Activated B cell treated with CpG ODN at 0.5 μM for 24 hours (primary cell): Measurements from ENCODE around the gene MOB1B. TPM values are rescaled to one million over a fixed set of nuclear protein-coding genes. Genes with fewer than 3 reads are reported as not detected.

Experiments
- ATAC-seq: fragments of 200-7000 bp; cut with Tn5 transposase; one replicate; pipeline ENCODE4 v1.10.0; 2021; ENCODE audit warnings: low read depth, mild to moderate bottlenecking, moderate library complexity
- CTCF ChIA-PET: fragments of 350-600 bp; sonication (Branson Sonifier 250); formaldehyde crosslinking; loops from one replicate; lab custom pipeline; 2021; ENCODE audit warnings: antibody characterized with exemption; lab: Charles Lee
- POLR2A ChIA-PET: fragments of 350-600 bp; sonication (Branson Sonifier 250); formaldehyde crosslinking; loops from one replicate; lab custom pipeline; 2021; ENCODE audit warnings: antibody characterized with exemption; lab: Charles Lee
- DNase-seq: peaks from one replicate; pipeline ENCODE4 v3.0.0; 2022
- H3K27ac Mint-ChIP-seq: one replicate; pipeline ENCODE4 v1.8.0; 2020; ENCODE audit warnings: mixed read lengths
- H3K27me3 Mint-ChIP-seq: one replicate; pipeline ENCODE4 v1.8.0; 2021; ENCODE audit warnings: mixed read lengths
- H3K36me3 Mint-ChIP-seq: one replicate; pipeline ENCODE4 v1.8.0; 2021; ENCODE audit warnings: low read depth, mixed read lengths
- H3K4me1 Mint-ChIP-seq: one replicate; pipeline ENCODE4 v1.8.0; 2021; ENCODE audit warnings: mixed read lengths
- H3K4me3 Mint-ChIP-seq: one replicate; pipeline ENCODE4 v1.8.0; 2020; ENCODE audit warnings: mild to moderate bottlenecking, mixed read lengths
- H3K9me3 Mint-ChIP-seq: one replicate; pipeline ENCODE4 v1.8.0; 2020; ENCODE audit warnings: mixed read lengths
- intact Hi-C: fragments of 100-400 bp; cut with micrococcal nuclease; formaldehyde crosslinking; loops from one replicate; pipeline ENCODE4 v1.15.1; 2024
- total RNA-seq: library from RNA; stranded (reverse); gene quantifications from 2 replicates; pipeline ENCODE4 v1.2.3, GENCODE V29; 2022
- TF ChIP-seq, protein P1 (sequence below): fragments of 200-600 bp; IDR thresholded peaks from one replicate; pipeline ENCODE4 v1.8.0; 2022; ENCODE audit warnings: antibody characterized with exemption, mild to moderate bottlenecking

The MOB1B gene
- total RNA-seq, 1 donor from 2014 or later, result 23.4 TPM

DNA sequence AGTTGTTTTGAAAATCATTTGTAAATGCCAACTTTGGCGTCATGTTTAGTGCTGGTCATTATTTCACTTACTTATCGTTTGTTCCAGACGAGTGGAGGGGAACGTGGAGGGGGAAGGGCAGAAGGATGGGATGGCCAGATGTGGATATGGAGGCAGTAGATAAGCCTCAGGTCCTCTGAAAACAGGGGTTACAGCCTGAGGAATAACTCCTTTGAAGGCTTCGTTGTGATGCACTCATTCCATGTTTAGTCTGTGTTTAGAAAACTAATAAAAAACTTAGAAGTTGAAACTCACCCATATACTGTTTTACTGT lies 1.1 kb downstream of the MOB1B start:
- ChIA-PET CTCF (no interaction called here), POLR2A (no interaction called here)
- intact Hi-C loops, result loop anchor here (2.0 to 5.0 kb wide), 2 partner anchors 46 to 116 kb away; no protein-coding TSS in a partner anchor
- Mint-ChIP-seq H3K27me3 (no peaks in the 10 kb centered on the region), H3K9me3 (no peaks in the 10 kb centered on the region), H3K4me3 (peak overlapping the region; percentile 98), H3K36me3 (peaks cover 24% of the 10 kb centered on the region), H3K27ac (peak overlapping the region; percentile 85), H3K4me1 (peaks cover 26% of the 10 kb centered on the region)
- TF ChIP-seq, protein P1, sequence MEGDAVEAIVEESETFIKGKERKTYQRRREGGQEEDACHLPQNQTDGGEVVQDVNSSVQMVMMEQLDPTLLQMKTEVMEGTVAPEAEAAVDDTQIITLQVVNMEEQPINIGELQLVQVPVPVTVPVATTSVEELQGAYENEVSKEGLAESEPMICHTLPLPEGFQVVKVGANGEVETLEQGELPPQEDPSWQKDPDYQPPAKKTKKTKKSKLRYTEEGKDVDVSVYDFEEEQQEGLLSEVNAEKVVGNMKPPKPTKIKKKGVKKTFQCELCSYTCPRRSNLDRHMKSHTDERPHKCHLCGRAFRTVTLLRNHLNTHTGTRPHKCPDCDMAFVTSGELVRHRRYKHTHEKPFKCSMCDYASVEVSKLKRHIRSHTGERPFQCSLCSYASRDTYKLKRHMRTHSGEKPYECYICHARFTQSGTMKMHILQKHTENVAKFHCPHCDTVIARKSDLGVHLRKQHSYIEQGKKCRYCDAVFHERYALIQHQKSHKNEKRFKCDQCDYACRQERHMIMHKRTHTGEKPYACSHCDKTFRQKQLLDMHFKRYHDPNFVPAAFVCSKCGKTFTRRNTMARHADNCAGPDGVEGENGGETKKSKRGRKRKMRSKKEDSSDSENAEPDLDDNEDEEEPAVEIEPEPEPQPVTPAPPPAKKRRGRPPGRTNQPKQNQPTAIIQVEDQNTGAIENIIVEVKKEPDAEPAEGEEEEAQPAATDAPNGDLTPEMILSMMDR, result no peak
- DNase-seq (no peak), ATAC-seq (no peak)

GRCh38 chr4:70908993-70909556 lies 6.9 kb downstream of the MOB1B start:
- H3K9me3 Mint-ChIP-seq, result no peaks in the 10 kb centered on the region
- no peak for ATAC-seq
- CTCF ChIA-PET, result interaction anchor here (0.6 kb wide), 1 partner anchor 130 kb away, joined by 4 read pairs; no protein-coding TSS in a partner anchor
- no peak overlapping the region for H3K27ac Mint-ChIP-seq
- H3K4me3 Mint-ChIP-seq, result no peak overlapping the region
- DNase-seq, result no peak
- POLR2A ChIA-PET, result interaction anchor here (0.7 to 0.9 kb wide), 2 partner anchors 36 to 126 kb away, joined by 5 to 8 read pairs; no protein-coding TSS in a partner anchor
- H3K4me1 Mint-ChIP-seq, result peaks cover 10% of the 10 kb centered on the region
- H3K36me3 Mint-ChIP-seq, result peaks cover 20% of the 10 kb centered on the region
- TF ChIP-seq, protein P1, result no peak
- no peaks in the 10 kb centered on the region for H3K27me3 Mint-ChIP-seq
- intact Hi-C loops, result no loop called here

DNA sequence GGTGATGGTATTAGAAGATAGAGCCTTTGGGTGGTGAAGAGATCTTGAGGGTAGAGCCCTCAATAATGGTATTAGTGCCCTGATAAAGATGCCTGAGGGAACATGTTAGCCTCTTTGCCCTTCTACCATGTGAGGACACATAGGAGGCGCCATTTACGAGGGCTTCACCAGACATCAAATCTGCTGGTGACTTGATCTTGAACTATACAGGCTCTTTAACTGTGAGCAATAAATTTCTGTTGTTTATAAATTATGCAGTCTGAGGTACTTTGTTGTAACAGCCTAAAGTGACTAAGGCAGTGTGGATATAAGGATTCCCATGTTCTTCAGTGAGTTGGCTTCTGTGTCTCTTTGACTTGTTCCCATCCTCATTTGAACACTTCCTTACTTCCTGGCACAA lies 11.8 kb downstream of the MOB1B start:
- ATAC-seq (no peak), DNase-seq (no peak)
- ChIA-PET CTCF (interaction anchor here (1.0 kb wide), 1 partner anchor 96 kb away, joined by 3 read pairs; no protein-coding TSS in a partner anchor), POLR2A (interaction anchor here (0.5 kb wide), 1 partner anchor 70 kb away, joined by 5 read pairs; no protein-coding TSS in a partner anchor)
- Mint-ChIP-seq H3K36me3 (peaks cover 2% of the 10 kb centered on the region), H3K4me1 (peaks cover 8% of the 10 kb centered on the region), H3K27ac (no peak overlapping the region), H3K27me3 (no peaks in the 10 kb centered on the region), H3K4me3 (no peak overlapping the region), H3K9me3 (no peaks in the 10 kb centered on the region)
- TF ChIP-seq, protein P1, result no peak
- intact Hi-C loops, result no loop called here

DNA sequence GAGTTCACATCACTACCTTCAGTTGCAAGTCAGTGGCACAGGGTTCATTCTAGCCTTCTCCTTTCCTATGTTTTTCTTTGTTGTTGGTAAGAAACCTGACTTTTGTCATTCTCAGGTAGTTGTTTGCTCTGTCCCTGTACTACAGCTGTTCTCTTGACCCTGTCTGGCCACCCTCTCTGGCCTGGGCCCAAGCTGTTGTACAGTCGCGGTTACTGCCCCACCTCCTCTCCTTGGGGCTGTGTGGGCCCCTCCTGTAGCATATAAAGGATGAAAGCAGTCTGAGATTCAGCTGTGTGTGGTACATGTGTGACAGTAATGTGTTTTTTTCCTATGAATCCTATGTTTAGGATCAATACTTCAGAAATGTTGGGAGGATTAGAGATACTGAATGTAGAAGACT lies 12.5 kb downstream of the MOB1B start:
- peaks cover 2% of the 10 kb centered on the region for H3K36me3 Mint-ChIP-seq
- no peak for ATAC-seq
- no peak overlapping the region for H3K4me3 Mint-ChIP-seq
- intact Hi-C loops, result no loop called here
- H3K4me1 Mint-ChIP-seq, result peaks cover 7% of the 10 kb centered on the region
- CTCF ChIA-PET, result interaction anchor here (1.0 kb wide), 1 partner anchor 95 kb away, joined by 3 read pairs; no protein-coding TSS in a partner anchor
- no peaks in the 10 kb centered on the region for H3K9me3 Mint-ChIP-seq
- no peaks in the 10 kb centered on the region for H3K27me3 Mint-ChIP-seq
- TF ChIP-seq, protein P1, result no peak
- POLR2A ChIA-PET, result interaction anchor here (0.5 kb wide), 1 partner anchor 70 kb away, joined by 5 read pairs; no protein-coding TSS in a partner anchor
- H3K27ac Mint-ChIP-seq, result no peak overlapping the region
- no peak for DNase-seq

- H3K4me1 Mint-ChIP-seq, result peaks cover 8% of the 10 kb centered on the region
- TF ChIP-seq, protein P1, result no peak
- H3K27me3 Mint-ChIP-seq, result no peaks in the 10 kb centered on the region
- peaks cover 2% of the 10 kb centered on the region for H3K36me3 Mint-ChIP-seq
- H3K9me3 Mint-ChIP-seq, result no peaks in the 10 kb centered on the region
- DNase-seq (no peak), ATAC-seq (no peak)
- no peak overlapping the region for H3K4me3 Mint-ChIP-seq
- CTCF ChIA-PET, result interaction anchor here (1.0 kb wide), 1 partner anchor 95 kb away, joined by 3 read pairs; no protein-coding TSS in a partner anchor
- intact Hi-C loops, result no loop called here
- POLR2A ChIA-PET, result interaction anchor here (0.6 to 0.7 kb wide), 2 partner anchors 11 to 79 kb away, joined by 3 to 5 read pairs; no protein-coding TSS in a partner anchor
- H3K27ac Mint-ChIP-seq, result no peak overlapping the region
These were observed 13.1 kb downstream of the MOB1B start for GRCh38 chr4:70915036-70915815.
